ENCODE data around the gene VPREB3. TPM values are rescaled to one million over a fixed set of nuclear protein-coding genes. Genes with fewer than 3 reads are reported as not detected.

The VPREB3 gene
- not detected for total RNA-seq

GRCh38 chr22:23754220-23754919, at the start of gene VPREB3:
TSS of gene VPREB3 (minus strand) at chr22:23754425. CDS start at chr22:23754363, 62 bp downstream.

GRCh38 chr22:23786752-23787599, 32.8 kb upstream of the VPREB3 start, which contains the start of gene SMARCB1:
TSS of gene SMARCB1 (plus strand) at chr22:23786966. CDS start at chr22:23787170, 204 bp downstream.

GRCh38 chr22:23772649-23773473, 18.6 kb upstream of the VPREB3 start, which contains the start of gene MMP11:
TSS of gene MMP11 (plus strand) at chr22:23772849. CDS start at chr22:23772871, 22 bp downstream.

GRCh38 chr22:23767673-23768548, 13.7 kb upstream of the VPREB3 start, which contains the start of gene CHCHD10:
TSS of gene CHCHD10 (minus strand) at chr22:23767972. CDS start at chr22:23767874, 98 bp downstream.

GRCh38 chr22:23762842-23763578, 8.8 kb upstream of the VPREB3 start, which contains the start of gene C22orf15:
TSS of gene C22orf15 (plus strand) at chr22:23762990. CDS start at chr22:23763307, 317 bp downstream.

GRCh38 chr22:23750714-23751440, 3.3 kb downstream of the VPREB3 start, which contains the start of gene ZNF70:
TSS of gene ZNF70 (minus strand) at chr22:23751112. CDS start at chr22:23745140, 5,972 bp downstream.

Other genes with a start within 250 kb of the VPREB3 start
- not detected for gene IGLL1, start 174.1 kb downstream of the VPREB3 start, total RNA-seq
- gene DRICH1, start 122.1 kb downstream of the VPREB3 start, total RNA-seq, result 0.77 TPM
- gene RGL4, start 63.4 kb downstream of the VPREB3 start, total RNA-seq, result not detected
- 11.4 TPM for gene ZNF70, start 3.3 kb downstream of the VPREB3 start, total RNA-seq
- 0.88 TPM for gene C22orf15, start 8.6 kb upstream of the VPREB3 start, total RNA-seq
- gene CHCHD10, start 13.5 kb upstream of the VPREB3 start, total RNA-seq, result 4.8 TPM
- 13.6 TPM for gene MMP11, start 18.4 kb upstream of the VPREB3 start, total RNA-seq
- 61.6 TPM for gene SMARCB1, start 32.5 kb upstream of the VPREB3 start, total RNA-seq
- gene DERL3, start 84.6 kb upstream of the VPREB3 start, total RNA-seq, result 1.2 TPM
- 33.2 TPM for gene SLC2A11, start 103.5 kb upstream of the VPREB3 start, total RNA-seq
- gene MIF, start 140.0 kb upstream of the VPREB3 start, total RNA-seq, result 98.0 TPM
- gene GSTT2B, start 206.8 kb upstream of the VPREB3 start, total RNA-seq, result 2.8 TPM
- not detected for gene DDTL, start 212.5 kb upstream of the VPREB3 start, total RNA-seq
- gene DDT, start 220.0 kb upstream of the VPREB3 start, total RNA-seq, result 44.5 TPM
- gene GSTT2, start 225.7 kb upstream of the VPREB3 start, total RNA-seq, result not detected

Measured in camera-type eye (tissue), 1 donor.